ENCODE measurements around the gene DDX60.

DNA sequence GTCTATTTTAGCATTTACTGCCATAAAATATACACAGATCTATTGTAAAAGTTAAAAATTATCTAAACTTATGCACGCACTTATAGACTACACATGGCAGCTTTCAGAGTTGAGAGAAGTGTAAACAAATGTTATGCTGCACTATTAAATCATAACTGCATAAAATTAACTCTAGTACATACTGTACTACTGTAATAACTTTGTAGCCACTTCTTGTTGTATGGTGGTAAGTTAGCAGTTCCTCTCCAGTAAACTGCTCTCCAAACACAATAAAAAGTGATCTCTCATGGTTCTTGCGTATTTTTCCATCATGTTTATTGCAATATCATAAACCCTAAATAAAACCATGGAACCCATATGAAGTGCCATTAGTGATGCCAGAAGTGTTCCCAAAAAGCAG, 9.6 kb downstream of the DDX60 start:
- TF ChIP-seq, protein P1, sequence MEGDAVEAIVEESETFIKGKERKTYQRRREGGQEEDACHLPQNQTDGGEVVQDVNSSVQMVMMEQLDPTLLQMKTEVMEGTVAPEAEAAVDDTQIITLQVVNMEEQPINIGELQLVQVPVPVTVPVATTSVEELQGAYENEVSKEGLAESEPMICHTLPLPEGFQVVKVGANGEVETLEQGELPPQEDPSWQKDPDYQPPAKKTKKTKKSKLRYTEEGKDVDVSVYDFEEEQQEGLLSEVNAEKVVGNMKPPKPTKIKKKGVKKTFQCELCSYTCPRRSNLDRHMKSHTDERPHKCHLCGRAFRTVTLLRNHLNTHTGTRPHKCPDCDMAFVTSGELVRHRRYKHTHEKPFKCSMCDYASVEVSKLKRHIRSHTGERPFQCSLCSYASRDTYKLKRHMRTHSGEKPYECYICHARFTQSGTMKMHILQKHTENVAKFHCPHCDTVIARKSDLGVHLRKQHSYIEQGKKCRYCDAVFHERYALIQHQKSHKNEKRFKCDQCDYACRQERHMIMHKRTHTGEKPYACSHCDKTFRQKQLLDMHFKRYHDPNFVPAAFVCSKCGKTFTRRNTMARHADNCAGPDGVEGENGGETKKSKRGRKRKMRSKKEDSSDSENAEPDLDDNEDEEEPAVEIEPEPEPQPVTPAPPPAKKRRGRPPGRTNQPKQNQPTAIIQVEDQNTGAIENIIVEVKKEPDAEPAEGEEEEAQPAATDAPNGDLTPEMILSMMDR (IDR thresholded peaks at IDR 0.05; ENCODE audit: low read length) = no peak
- TF ChIP-seq EZH2 (IDR thresholded peaks at IDR 0.05; ENCODE audit: borderline replicate concordance, low read length) = no peak

Measured in OCI-LY1 (cell line).